Caki2 (cell line): ENCODE results near the gene SURF4. TPM values are rescaled to one million over a fixed set of nuclear protein-coding genes. Genes with fewer than 3 reads are reported as not detected.

ENCODE experiments used
- DNase-seq: peaks from one replicate; pipeline ENCODE4 v3.0.0-alpha.2; 2015; ENCODE audit warnings: low read depth
- in situ Hi-C: cut with HindIII; loops from 2 replicates; pipeline ENCODE4 v1.10.0; 2016; ENCODE audit warnings: low sequenced_read_pairs, low pct_unique_long_range_greater_than_20kb, mixed read lengths
- total RNA-seq: library from RNA; depleted of rRNA; stranded (reverse); fragments of >200 nt; shearing (Covaris generic); gene quantifications from 2 replicates; pipeline ENCODE4 v1.2.3, GENCODE V29; 2014; ENCODE audit warnings: low replicate concordance

SURF4 gene
- total RNA-seq, 1 experiment from 2014 or later, result 370 TPM

- DNase-seq, result no peak
- in situ Hi-C loops, result no loop called here
Measured at GRCh38 chr9:133361507-133362092, 14.3 kb downstream of the SURF4 start.

GRCh38 chr9:133360400-133361393 lies 15.2 kb downstream of the SURF4 start:
- in situ Hi-C loops, result no loop called here

GRCh38 chr9:133359399-133360175 lies 16.3 kb downstream of the SURF4 start:
- DNase-seq, result no peak
- in situ Hi-C loops, result no loop called here

More at GRCh38 chr9:133360400-133361393, 15.2 kb downstream of the SURF4 start:
- no peak for DNase-seq

GRCh38 chr9:133357656-133358055 lies 18.2 kb downstream of the SURF4 start:
- DNase-seq, result no peak
- in situ Hi-C loops, result no loop called here

- peak; percentile 41 for DNase-seq
- in situ Hi-C loops, result no loop called here
Measured at GRCh38 chr9:133356391-133357091, 19.3 kb downstream of the SURF4 start, which contains the start of the genes SURF1 and SURF2. Gene SURF1, minus strand, starts transcription at chr9:133356487. Its CDS starts 34 bp downstream, at chr9:133356453. Gene SURF2, plus strand, starts transcription at chr9:133356550. Its CDS starts 43 bp downstream, at chr9:133356593.

GRCh38 chr9:133355881-133356357 lies 19.9 kb downstream of the SURF4 start:
- no peak for DNase-seq
- in situ Hi-C loops, result no loop called here

- no peak for DNase-seq
- in situ Hi-C loops, result no loop called here
Measured at GRCh38 chr9:133354766-133355165, 21.1 kb downstream of the SURF4 start.

GRCh38 chr9:133353548-133353947 lies 22.3 kb downstream of the SURF4 start:
- no peak for DNase-seq
- in situ Hi-C loops, result no loop called here

GRCh38 chr9:133352635-133353340 lies 23.1 kb downstream of the SURF4 start:
- in situ Hi-C loops, result no loop called here
- no peak for DNase-seq

GRCh38 chr9:133351908-133352634 lies 23.8 kb downstream of the SURF4 start:
- DNase-seq, result no peak
- in situ Hi-C loops, result no loop called here

GRCh38 chr9:133351526-133351907 lies 24.3 kb downstream of the SURF4 start:
- in situ Hi-C loops, result no loop called here
- DNase-seq, result no peak

GRCh38 chr9:133349965-133350616 lies 25.8 kb downstream of the SURF4 start:
- in situ Hi-C loops, result no loop called here
- DNase-seq, result no peak

GRCh38 chr9:133348718-133349573 lies 26.9 kb downstream of the SURF4 start:
- no peak for DNase-seq
- in situ Hi-C loops, result no loop called here

GRCh38 chr9:133347985-133348717 lies 27.7 kb downstream of the SURF4 start, which contains the start of the genes MED22 and RPL7A:
Gene MED22, minus strand, starts transcription at chr9:133348131. Its CDS starts 1,469 bp downstream, at chr9:133346662.
Gene RPL7A, plus strand, starts transcription at chr9:133348218. Its CDS starts 26 bp downstream, at chr9:133348244.
- peak; percentile 92 for DNase-seq
- in situ Hi-C loops, result no loop called here
